Osteoblast (primary cell): ENCODE results near the gene CADM4. TPM values are rescaled to one million over a fixed set of nuclear protein-coding genes. Genes with fewer than 3 reads are reported as not detected.
"Not testable (repeated sequence)": the region's sequence is repeated elsewhere in the genome, so short reads cannot be mapped to it uniquely, and the experiment has no call there.

Experiments used
- DNase-seq: peaks from one replicate; pipeline ENCODE4 v3.0.0; 2011; ENCODE audit warnings: low spot score, mixed read lengths; ENCODE audit not compliant: insufficient read length; ENCODE audit errors: missing footprints
- H2AFZ ChIP-seq: 2 replicates; pipeline ENCODE4 v1.6.0; 2011; ENCODE audit warnings: mild to moderate bottlenecking, low read length
- H3K27ac ChIP-seq: 2 replicates; pipeline ENCODE4 v1.5.1; 2011; ENCODE audit warnings: mild to moderate bottlenecking, low read depth, low read length, moderate library complexity
- H3K27me3 ChIP-seq: 2 replicates; pipeline ENCODE4 v1.6.0; 2012; ENCODE audit warnings: mild to moderate bottlenecking, control low read depth, inconsistent platforms, low read length, moderate library complexity; ENCODE audit not compliant: insufficient read depth
- H3K36me3 ChIP-seq: 2 replicates; pipeline ENCODE4 v1.5.1; 2011; ENCODE audit warnings: mild to moderate bottlenecking, low read length, control low read depth, moderate library complexity; ENCODE audit not compliant: insufficient read depth
- H3K4me1 ChIP-seq: 2 replicates; pipeline ENCODE4 v1.5.1; 2011; ENCODE audit warnings: mild to moderate bottlenecking, low read length, control low read depth, moderate library complexity; ENCODE audit not compliant: insufficient read depth
- H3K4me2 ChIP-seq: 2 replicates; pipeline ENCODE4 v1.6.0; 2011; ENCODE audit warnings: mild to moderate bottlenecking, low read length; ENCODE audit not compliant: insufficient read depth
- H3K4me3 ChIP-seq: fragments of 200-600 bp; sonication (generic); 3 replicates; pipeline ENCODE4 v1.5.1; 2012; ENCODE audit warnings: mild to moderate bottlenecking, low read length, inconsistent platforms; ENCODE audit not compliant: insufficient read depth
- H3K79me2 ChIP-seq: 2 replicates; pipeline ENCODE4 v1.6.0; 2012; ENCODE audit warnings: mild to moderate bottlenecking, low read length, control low read depth, inconsistent platforms; ENCODE audit not compliant: insufficient read depth
- H3K9me3 ChIP-seq: 2 replicates; pipeline ENCODE4 v1.5.1; 2011; ENCODE audit warnings: low read depth, low read length, control low read depth
- H4K20me1 ChIP-seq: 2 replicates; pipeline ENCODE4 v1.6.0; 2012; ENCODE audit warnings: mild to moderate bottlenecking, low read length, control low read depth; ENCODE audit not compliant: insufficient read depth
- total RNA-seq: library from RNA; depleted of rRNA; stranded (reverse); fragments of >200 nt; gene quantifications from 2 replicates; pipeline ENCODE4 v1.2.3, GENCODE V29; 2012
- TF ChIP-seq, protein P1 (sequence below): IDR thresholded peaks from 2 replicates; pipeline ENCODE4 v1.5.1; 2011; ENCODE audit warnings: mild to moderate bottlenecking, low read depth, low read length, moderate library complexity; ENCODE audit errors: extremely low read depth

CADM4 gene
- total RNA-seq, 1 donor, result 1.4 TPM

DNA sequence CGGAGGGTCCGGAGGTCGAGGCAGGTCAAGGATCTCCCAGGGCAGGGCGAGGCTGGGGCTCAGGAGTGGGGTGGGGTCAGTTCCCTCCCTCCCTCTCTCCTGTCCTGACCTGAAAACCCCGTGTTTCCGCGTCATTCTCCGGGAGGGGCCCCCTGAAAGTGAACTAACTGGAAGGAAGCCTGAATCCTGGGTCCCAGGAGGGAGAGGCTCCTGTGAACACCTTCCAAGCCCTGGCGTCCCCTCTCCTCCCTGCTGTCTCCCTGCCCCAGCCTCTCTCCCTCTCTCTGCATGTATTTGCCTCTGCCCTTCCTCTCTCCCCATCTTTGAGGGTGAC is 741 bp upstream of the CADM4 start:
- H2AFZ ChIP-seq, result no peak overlapping the region
- H3K27ac ChIP-seq, result no peak overlapping the region
- H4K20me1 ChIP-seq, result no peaks in the 10 kb centered on the region
- H3K79me2 ChIP-seq, result no peaks in the 10 kb centered on the region
- TF ChIP-seq, protein P1, sequence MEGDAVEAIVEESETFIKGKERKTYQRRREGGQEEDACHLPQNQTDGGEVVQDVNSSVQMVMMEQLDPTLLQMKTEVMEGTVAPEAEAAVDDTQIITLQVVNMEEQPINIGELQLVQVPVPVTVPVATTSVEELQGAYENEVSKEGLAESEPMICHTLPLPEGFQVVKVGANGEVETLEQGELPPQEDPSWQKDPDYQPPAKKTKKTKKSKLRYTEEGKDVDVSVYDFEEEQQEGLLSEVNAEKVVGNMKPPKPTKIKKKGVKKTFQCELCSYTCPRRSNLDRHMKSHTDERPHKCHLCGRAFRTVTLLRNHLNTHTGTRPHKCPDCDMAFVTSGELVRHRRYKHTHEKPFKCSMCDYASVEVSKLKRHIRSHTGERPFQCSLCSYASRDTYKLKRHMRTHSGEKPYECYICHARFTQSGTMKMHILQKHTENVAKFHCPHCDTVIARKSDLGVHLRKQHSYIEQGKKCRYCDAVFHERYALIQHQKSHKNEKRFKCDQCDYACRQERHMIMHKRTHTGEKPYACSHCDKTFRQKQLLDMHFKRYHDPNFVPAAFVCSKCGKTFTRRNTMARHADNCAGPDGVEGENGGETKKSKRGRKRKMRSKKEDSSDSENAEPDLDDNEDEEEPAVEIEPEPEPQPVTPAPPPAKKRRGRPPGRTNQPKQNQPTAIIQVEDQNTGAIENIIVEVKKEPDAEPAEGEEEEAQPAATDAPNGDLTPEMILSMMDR, result no peak
- H3K4me3 ChIP-seq, result peak overlapping the region; percentile 57
- H3K36me3 ChIP-seq, result no peaks in the 10 kb centered on the region
- H3K4me1 ChIP-seq, result peaks cover 10% of the 10 kb centered on the region
- no peak for DNase-seq
- H3K9me3 ChIP-seq, result no peaks in the 10 kb centered on the region
- H3K4me2 ChIP-seq, result peak overlapping the region; percentile 64
- H3K27me3 ChIP-seq, result peaks cover 35% of the 10 kb centered on the region

DNA sequence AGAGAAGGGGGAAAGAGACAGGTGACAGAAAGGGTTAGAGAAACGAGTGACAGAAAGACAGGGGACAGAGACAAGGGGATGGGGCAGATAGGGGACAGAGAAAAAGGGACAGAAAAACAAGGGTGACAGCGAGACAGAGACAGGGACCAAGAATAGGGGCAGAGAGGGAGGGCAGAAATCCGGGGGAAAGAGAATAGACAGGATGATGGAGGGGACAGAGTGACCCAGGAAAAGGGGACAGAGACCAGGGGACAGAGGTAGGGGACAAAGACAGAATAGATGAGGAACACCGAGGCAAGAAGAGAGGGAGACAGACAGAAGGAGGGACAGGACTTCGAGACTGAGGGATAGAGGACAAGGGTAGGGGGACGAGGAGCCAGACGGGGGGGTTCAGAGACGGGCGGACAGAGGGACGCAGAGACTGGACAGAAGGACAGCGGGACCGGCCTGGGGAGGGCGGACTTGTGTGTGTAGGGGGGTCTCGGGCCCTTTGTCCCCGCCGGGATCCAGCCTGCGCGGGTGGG is 593 bp downstream of the CADM4 start:
- Histone ChIP-seq H3K9me3 (no peaks in the 10 kb centered on the region), H3K27me3 (peaks cover 35% of the 10 kb centered on the region), H3K4me1 (peaks cover 23% of the 10 kb centered on the region), H3K27ac (no peak overlapping the region), H3K4me3 (peak overlapping the region; percentile 16), H3K79me2 (no peaks in the 10 kb centered on the region), H2AFZ (no peak overlapping the region), H3K4me2 (no peak overlapping the region), H3K36me3 (no peaks in the 10 kb centered on the region), H4K20me1 (no peaks in the 10 kb centered on the region)
- DNase-seq, result no peak
- TF ChIP-seq, protein P1, result no peak

DNA sequence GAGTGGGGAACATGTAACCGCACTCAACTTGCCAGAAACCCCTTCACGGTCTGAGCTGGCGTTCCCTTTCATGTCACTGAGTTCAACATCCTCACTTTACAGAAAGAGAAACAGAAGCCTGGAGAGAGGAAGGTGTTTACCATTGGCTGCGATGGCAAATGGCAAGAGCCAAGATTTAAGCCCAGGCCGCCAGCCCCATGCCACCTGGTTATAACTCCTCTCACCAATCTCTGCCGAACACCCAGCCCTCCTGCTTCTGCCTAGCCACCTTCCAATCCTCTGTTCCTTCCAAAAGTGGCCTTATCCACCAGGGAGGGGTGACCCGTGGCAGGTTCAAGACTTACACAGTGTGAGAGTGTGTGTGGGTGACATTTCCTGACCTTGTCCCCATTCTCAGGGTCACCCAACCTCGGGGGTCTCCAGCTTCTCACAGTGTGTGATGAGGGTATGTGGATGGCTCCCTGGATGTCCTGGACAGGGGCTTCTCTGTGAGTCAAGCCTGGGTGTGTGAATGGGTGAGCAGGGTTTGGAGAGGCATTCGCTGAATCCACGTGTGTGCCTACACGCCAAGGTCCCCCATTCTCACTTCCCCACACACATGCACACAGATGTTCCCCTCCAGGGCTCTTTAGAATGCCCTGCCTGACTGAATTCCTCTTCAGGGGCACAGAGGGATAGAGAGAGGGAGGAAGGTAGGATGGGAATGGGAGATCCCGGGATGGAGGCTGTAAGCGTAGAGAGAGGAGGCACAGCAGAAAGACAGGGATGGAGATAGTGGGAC is 1.2 kb downstream of the CADM4 start:
- TF ChIP-seq, protein P1, result no peak
- H3K4me2 ChIP-seq, result no peak overlapping the region
- H3K4me3 ChIP-seq, result no peak overlapping the region
- H3K27ac ChIP-seq, result no peak overlapping the region
- no peaks in the 10 kb centered on the region for H3K9me3 ChIP-seq
- H2AFZ ChIP-seq, result no peak overlapping the region
- no peaks in the 10 kb centered on the region for H4K20me1 ChIP-seq
- H3K36me3 ChIP-seq, result no peaks in the 10 kb centered on the region
- no peak for DNase-seq
- H3K27me3 ChIP-seq, result peaks cover 35% of the 10 kb centered on the region
- peaks cover 24% of the 10 kb centered on the region for H3K4me1 ChIP-seq
- no peaks in the 10 kb centered on the region for H3K79me2 ChIP-seq

DNA sequence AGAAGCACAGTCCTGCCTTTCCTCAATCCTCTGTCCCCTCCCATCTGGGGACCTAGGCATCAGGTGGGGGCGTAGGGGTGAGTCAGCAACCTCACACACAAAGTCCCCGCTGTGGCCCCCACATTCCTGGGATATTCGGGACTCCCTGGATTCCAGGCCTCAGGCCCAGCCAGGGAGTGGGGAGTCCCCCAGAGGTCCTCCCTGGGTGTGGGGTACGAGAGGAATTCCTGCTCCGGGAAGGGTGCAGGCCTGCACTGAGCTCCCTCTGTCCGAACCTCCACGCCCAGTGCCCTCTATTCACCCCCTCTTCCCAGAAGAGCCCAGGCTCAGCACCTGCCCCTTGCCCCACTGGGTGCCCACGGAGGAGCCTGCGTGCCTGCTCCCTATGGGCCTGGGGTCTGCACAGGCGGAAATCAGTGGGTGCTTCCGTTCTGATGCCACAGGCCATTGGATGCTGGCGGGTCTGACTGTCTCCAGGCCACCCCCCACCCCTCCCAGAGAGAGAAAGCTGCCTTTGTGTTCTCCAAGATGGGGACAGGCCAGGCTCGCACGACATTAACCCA is 3.4 kb downstream of the CADM4 start:
- no peaks in the 10 kb centered on the region for H3K9me3 ChIP-seq
- no peak overlapping the region for H3K4me3 ChIP-seq
- H3K27me3 ChIP-seq, result peaks cover 33% of the 10 kb centered on the region
- no peaks in the 10 kb centered on the region for H4K20me1 ChIP-seq
- H3K36me3 ChIP-seq, result no peaks in the 10 kb centered on the region
- H2AFZ ChIP-seq, result no peak overlapping the region
- H3K4me2 ChIP-seq, result peak overlapping the region; percentile 45
- no peak overlapping the region for H3K27ac ChIP-seq
- H3K79me2 ChIP-seq, result no peaks in the 10 kb centered on the region
- H3K4me1 ChIP-seq, result peaks cover 24% of the 10 kb centered on the region
- TF ChIP-seq, protein P1, result no peak
- no peak for DNase-seq

DNA sequence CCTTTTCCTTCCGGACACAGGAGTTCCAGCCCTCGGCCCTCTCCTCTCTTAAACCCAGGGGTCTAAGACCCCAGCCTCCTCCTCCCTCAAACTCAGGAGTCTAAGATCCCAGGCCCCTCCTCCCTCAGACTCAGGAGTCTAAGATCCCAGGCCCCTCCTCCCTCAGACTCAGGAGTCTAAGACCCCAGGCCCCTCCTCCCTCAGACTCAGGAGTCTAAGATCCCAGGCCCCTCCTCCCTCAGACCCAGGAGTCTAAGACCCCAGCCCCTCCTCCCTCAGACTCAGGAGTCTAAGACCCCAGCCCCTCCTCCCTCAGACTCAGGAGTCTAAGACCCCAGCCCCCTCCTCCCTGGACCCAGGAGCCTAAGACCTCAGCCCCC is 4.1 kb downstream of the CADM4 start:
- H3K4me1 ChIP-seq, result peaks cover 24% of the 10 kb centered on the region
- not testable (repeated sequence) for H3K27ac ChIP-seq, DNase-seq, H3K36me3 ChIP-seq, H4K20me1 ChIP-seq, H3K79me2 ChIP-seq, H3K4me3 ChIP-seq, H3K9me3 ChIP-seq
- H2AFZ ChIP-seq, result peak overlapping the region; percentile 83
- peaks cover 28% of the 10 kb centered on the region for H3K27me3 ChIP-seq
- H3K4me2 ChIP-seq, result peak overlapping the region; percentile 49
